GM19372 (cell line): ENCODE data around the gene C20orf204.

ENCODE experiments used
- ATAC-seq: cut with Tn5 transposase; IDR thresholded peaks from one replicate; pipeline ENCODE4 v1.9.1; 2021; ENCODE audit warnings: mild to moderate bottlenecking, low read depth, moderate library complexity; ENCODE audit not compliant: unreplicated experiment

C20orf204 gene

GRCh38 chr20:64025826-64026412, 10.1 kb upstream of the C20orf204 start:
- no peak for ATAC-seq

- ATAC-seq: no peak
These were observed 7.8 kb upstream of the C20orf204 start for GRCh38 chr20:64027981-64028685.

- no peak for ATAC-seq
These were observed 6.5 kb upstream of the C20orf204 start for GRCh38 chr20:64029293-64030117.

- ATAC-seq: no peak
These were observed 5.4 kb upstream of the C20orf204 start for GRCh38 chr20:64030371-64031134.

- ATAC-seq: no peak
These were observed 4.1 kb upstream of the C20orf204 start for GRCh38 chr20:64031822-64032314.

GRCh38 chr20:64032706-64033624, 3.0 kb upstream of the C20orf204 start:
- ATAC-seq: no peak

- ATAC-seq: no peak
These were observed 1.9 kb upstream of the C20orf204 start for GRCh38 chr20:64033981-64034493.

- ATAC-seq: no peak
These were observed 683 bp upstream of the C20orf204 start for GRCh38 chr20:64035066-64035932.

- no peak for ATAC-seq
These were observed 590 bp downstream of the C20orf204 start for GRCh38 chr20:64036346-64037198.

GRCh38 chr20:64037199-64037497, 1.2 kb downstream of the C20orf204 start:
- ATAC-seq: no peak

GRCh38 chr20:64037498-64038213, 1.7 kb downstream of the C20orf204 start:
- ATAC-seq: no peak

- ATAC-seq: no peak
These were observed 2.2 kb downstream of the C20orf204 start for GRCh38 chr20:64038224-64038564.

GRCh38 chr20:64038565-64039292, 2.7 kb downstream of the C20orf204 start:
- ATAC-seq: no peak

GRCh38 chr20:64039293-64040160, 3.5 kb downstream of the C20orf204 start:
- no peak for ATAC-seq

- ATAC-seq: no peak
These were observed 4.5 kb downstream of the C20orf204 start for GRCh38 chr20:64040231-64041039.
